H1 (cell line): ENCODE measurements around the gene LIF. TPM values are rescaled to one million over a fixed set of nuclear protein-coding genes. Genes with fewer than 3 reads are reported as not detected.

Experiments
- CTCF ChIA-PET: fragments of 300-600 bp; sonication (Branson Sonifier 250); formaldehyde crosslinking; loops from one replicate; lab custom pipeline; 2021; ENCODE audit not compliant: partially characterized antibody; lab: Charles Lee
- POLR2A ChIA-PET: fragments of 300-600 bp; sonication (Branson Sonifier 250); formaldehyde crosslinking; loops from one replicate; lab custom pipeline; 2021; ENCODE audit warnings: inconsistent platforms; ENCODE audit not compliant: partially characterized antibody; lab: Charles Lee
- DNase-seq, 2 experiments: peaks; one replicate each; pipeline versions ENCODE4 v3.0.0 to v3.0.0-alpha.2; 2010 to 2022; ENCODE audit warnings: low spot score in 2 of 2, low read depth in 1 of 2, mixed read lengths in 1 of 2
- FAIRE-seq: peaks from 2 replicates; lab custom pipeline; 2011; peaks lifted over from hg19 to GRCh38; lab: Jason Lieb, UNC
- H2AFZ ChIP-seq: 2 replicates; pipeline ENCODE4 v1.8.1; 2012; ENCODE audit warnings: low read length, inconsistent platforms
- H2AK5ac ChIP-seq: 2 replicates; pipeline ENCODE4 v1.6.1; 2013; ENCODE audit warnings: low read depth, low read length
- H2BK120ac ChIP-seq: replicated peaks from 2 replicates; pipeline ENCODE3; 2013; ENCODE audit warnings: low read depth, low read length, inconsistent platforms
- H2BK12ac ChIP-seq: 2 replicates; pipeline ENCODE4 v1.6.1; 2013; ENCODE audit warnings: low read depth, low read length
- H2BK15ac ChIP-seq: 2 replicates; pipeline ENCODE4 v1.6.1; 2013; ENCODE audit warnings: low read length
- H2BK20ac ChIP-seq: 2 replicates; pipeline ENCODE4 v1.6.1; 2013; ENCODE audit warnings: low read length
- H2BK5ac ChIP-seq: 2 replicates; pipeline ENCODE4 v1.6.1; 2013; ENCODE audit warnings: low read depth, low read length
- H3K14ac ChIP-seq: 2 replicates; pipeline ENCODE4 v1.6.1; 2013; ENCODE audit warnings: inconsistent platforms; ENCODE audit not compliant: insufficient read length
- H3K18ac ChIP-seq: 2 replicates; pipeline ENCODE4 v1.6.1; 2013; ENCODE audit warnings: low read length; ENCODE audit errors: extremely low read depth
- H3K23ac ChIP-seq: 2 replicates; pipeline ENCODE4 v1.6.1; 2013; ENCODE audit warnings: inconsistent platforms; ENCODE audit not compliant: insufficient read length
- H3K23me2 ChIP-seq: 2 replicates; pipeline ENCODE4 v1.6.1; 2013; ENCODE audit warnings: low read depth, low read length
- H3K27ac ChIP-seq: 2 replicates; pipeline ENCODE4 v1.6.1; 2011; ENCODE audit warnings: low read depth, low read length, inconsistent platforms
- H3K27me3 ChIP-seq, 4 experiments: replicated peaks in 1 of 4; 1 replicate in 1 of 4; 2 replicates in 3 of 4; pipeline versions ENCODE4 v1.6.1 to v1.8.1; 2011 to 2013; ENCODE audit warnings: low read length in 3 of 4, mild to moderate bottlenecking in 3 of 4, inconsistent platforms in 2 of 4, mixed read lengths in 2 of 4, moderate library complexity in 1 of 4; ENCODE audit not compliant: control insufficient read depth in 3 of 4, insufficient read depth in 3 of 4; ENCODE audit errors: extremely low read depth in 1 of 4
- H3K36me3 ChIP-seq, 4 experiments: 2 replicates each; pipeline versions ENCODE4 v1.6.1 to v1.8.1; 2011 to 2013; ENCODE audit warnings: mild to moderate bottlenecking in 4 of 4, low read length in 3 of 4, moderate library complexity in 2 of 4, control low read depth in 1 of 4, inconsistent platforms in 1 of 4; ENCODE audit not compliant: insufficient read depth in 4 of 4, control insufficient read depth in 2 of 4
- H3K4ac ChIP-seq: replicated peaks from 2 replicates; pipeline ENCODE3; 2013; ENCODE audit warnings: low read length, low read depth, mixed read lengths, inconsistent platforms; ENCODE audit not compliant: insufficient read length
- H3K4me1 ChIP-seq, 4 experiments: replicated peaks in 1 of 4; 1 replicate in 1 of 4; 2 replicates in 3 of 4; pipeline versions ENCODE4 v1.6.1 to v1.8.1; 2011 to 2013; ENCODE audit warnings: low read length in 3 of 4, inconsistent platforms in 2 of 4, mixed read lengths in 1 of 4; ENCODE audit not compliant: insufficient read depth in 4 of 4, control insufficient read depth in 3 of 4
- H3K4me2 ChIP-seq, 2 experiments: 2 replicates each; pipeline versions ENCODE4 v1.6.1 to v1.8.1; 2011 to 2013; ENCODE audit warnings: low read depth in 2 of 2, low read length in 2 of 2, control low read depth in 1 of 2, inconsistent platforms in 1 of 2, mild to moderate bottlenecking in 1 of 2; ENCODE audit not compliant: insufficient read depth in 1 of 2
- H3K4me3 ChIP-seq, 4 experiments: fragments of 200-600, 300-600 bp in 1 of 4; sonication (generic), shearing (Covaris generic), sonication (Bioruptor Twin) in 1 of 4; 2 replicates each; pipeline versions ENCODE4 v1.5.1 to v1.8.1; 2011 to 2016; ENCODE audit warnings: low read length in 4 of 4, low read depth in 3 of 4, control low read depth in 2 of 4, inconsistent platforms in 2 of 4, mild to moderate bottlenecking in 2 of 4, mixed read lengths in 1 of 4, moderate library complexity in 1 of 4; ENCODE audit not compliant: insufficient read depth in 2 of 4; ENCODE audit errors: extremely low read depth in 1 of 4
- H3K56ac ChIP-seq: replicated peaks from 2 replicates; pipeline ENCODE3; 2013; ENCODE audit warnings: low read depth, mild to moderate bottlenecking, mixed read lengths, low read length, inconsistent platforms; ENCODE audit not compliant: insufficient read length
- H3K79me1 ChIP-seq: 2 replicates; pipeline ENCODE4 v1.6.1; 2013; ENCODE audit warnings: low read depth, low read length, control low read depth
- H3K79me2 ChIP-seq, 2 experiments: 2 replicates each; pipeline versions ENCODE4 v1.6.1 to v1.8.1; 2012 to 2013; ENCODE audit warnings: low read length in 2 of 2, mild to moderate bottlenecking in 2 of 2, inconsistent platforms in 1 of 2; ENCODE audit not compliant: insufficient read depth in 2 of 2, control insufficient read depth in 1 of 2
- H3K9ac ChIP-seq, 4 experiments: replicated peaks in 1 of 4; 1 replicate in 1 of 4; 2 replicates in 3 of 4; pipeline versions ENCODE4 v1.6.1 to v1.8.1; 2011 to 2013; ENCODE audit warnings: low read depth in 3 of 4, low read length in 3 of 4, control low read depth in 2 of 4, mild to moderate bottlenecking in 2 of 4, moderate library complexity in 2 of 4, inconsistent platforms in 1 of 4; ENCODE audit errors: extremely low read depth in 1 of 4
- H3K9me3 ChIP-seq, 2 experiments: 2 replicates each; pipeline versions ENCODE4 v1.6.1 to v1.8.1; 2012 to 2013; ENCODE audit warnings: mild to moderate bottlenecking in 2 of 2, moderate library complexity in 2 of 2, control low read depth in 1 of 2, inconsistent platforms in 1 of 2, low read depth in 1 of 2, low read length in 1 of 2, mixed read lengths in 1 of 2; ENCODE audit not compliant: insufficient read depth in 2 of 2
- H4K20me1 ChIP-seq, 2 experiments: replicated peaks in 1 of 2; 2 replicates each; pipeline versions ENCODE3 to v1.8.1; 2011 to 2013; ENCODE audit warnings: inconsistent platforms in 2 of 2, low read length in 2 of 2, mild to moderate bottlenecking in 1 of 2; ENCODE audit not compliant: insufficient read depth in 2 of 2, control insufficient read depth in 1 of 2
- H4K5ac ChIP-seq: 2 replicates; pipeline ENCODE4 v1.6.1; 2013; ENCODE audit warnings: low read length, low read depth, mixed read lengths, inconsistent platforms; ENCODE audit not compliant: insufficient read length
- H4K8ac ChIP-seq: 2 replicates; pipeline ENCODE4 v1.8.0; 2013; ENCODE audit warnings: mild to moderate bottlenecking, moderate library complexity, low read length, inconsistent platforms; ENCODE audit not compliant: insufficient read depth; ENCODE audit errors: extremely low read depth
- H4K91ac ChIP-seq: replicated peaks from 2 replicates; pipeline ENCODE3; 2013; ENCODE audit warnings: low read length, mixed read lengths, inconsistent platforms; ENCODE audit not compliant: insufficient read length
- BCL11A ChIP-seq, 2 experiments: IDR thresholded peaks; one replicate each; pipeline ENCODE4 v1.6.1; 2011; ENCODE audit warnings: low read depth in 2 of 2, low read length in 2 of 2, mild to moderate bottlenecking in 2 of 2
- CTCF ChIP-seq, 3 experiments: IDR thresholded peaks; 1 replicate in 2 of 3; 2 replicates in 1 of 3; pipeline versions ENCODE4 v1.5.1 to v1.6.1; 2011; ENCODE audit warnings: low read length in 3 of 3, mild to moderate bottlenecking in 3 of 3, inconsistent platforms in 2 of 3, low read depth in 1 of 3, moderate library complexity in 1 of 3; ENCODE audit not compliant: insufficient read depth in 1 of 3; ENCODE audit errors: control extremely low read depth in 1 of 3
- KDM4A ChIP-seq: IDR thresholded peaks from one replicate; pipeline ENCODE4 v1.7.1; 2012; ENCODE audit warnings: low read depth, mild to moderate bottlenecking, moderate library complexity, low read length, inconsistent platforms; ENCODE audit not compliant: severe bottlenecking
- RFX5 ChIP-seq: IDR thresholded peaks from 2 replicates; pipeline ENCODE4 v1.6.1; 2011; ENCODE audit warnings: low read depth, low read length, improper control_type of control experiment, borderline replicate concordance
- SIRT6 ChIP-seq: IDR thresholded peaks from one replicate; pipeline ENCODE4 v1.7.1; 2012; ENCODE audit warnings: low read length, inconsistent platforms
- TAF1 ChIP-seq: IDR thresholded peaks from 2 replicates; pipeline ENCODE4 v1.6.1; 2011; ENCODE audit warnings: mild to moderate bottlenecking, low read depth, low read length
- WGBS, 2 experiments: shearing (Covaris generic) in 1 of 2; methylation state at CpG; one replicate each; pipeline versions ENCODE4 v1.1.6 to v1.1.7; 2013 to 2015; ENCODE audit warnings: low lambda C conversion rate in 2 of 2, mixed read lengths in 2 of 2, inconsistent platforms in 1 of 2, low coverage in 1 of 2, missing lambda C conversion rate in 1 of 2; ENCODE audit not compliant: insufficient replicate concordance in 2 of 2, insufficient coverage in 1 of 2, insufficient read length in 1 of 2; ENCODE audit errors: extremely low coverage in 1 of 2, missing lambda C conversion rate in 1 of 2; 5-methylcytosine and 5-hydroxymethylcytosine counted together
- polyA plus RNA-seq, 7 experiments: library from polyadenylated mRNA; depleted of rRNA in 3 of 7; stranded (reverse) in 5 of 7; unstranded in 2 of 7; fragments of >200 nt in 5 of 7; fragments of 200-250 nt in 2 of 7; gene quantifications; 1 replicate in 5 of 7; 2 replicates in 1 of 7; 4 replicates in 1 of 7; pipeline versions ENCODE4 v1.2.1 to v1.2.3, GENCODE V29; 2011 to 2013; ENCODE audit warnings: missing spikeins in 2 of 7, mixed read lengths in 2 of 7
- total RNA-seq: library from RNA; stranded (reverse); fragmentation: NEBNext Ultra II Directional; extraction: Animal tissue kit (Norgen Biotek cat#: 25700); gene quantifications from 2 replicates; pipeline ENCODE4 v1.2.1, GENCODE V29; 2021

Gene LIF
- total and polyA plus RNA-seq, 2 of the 8 experiments (the other 6 are each of a cell fraction or from before 2014, with no cell fraction given) = 3.3 to 3.5 TPM

- FAIRE-seq = no peak
These were observed 49.8 kb upstream of the LIF start for GRCh38 chr22:30296324-30296723.

More at GRCh38 chr22:30296324-30296723, 49.8 kb upstream of the LIF start:
- no peak overlapping the region for H3K4me3 ChIP-seq
- no peaks in the 10 kb centered on the region for H3K27me3 ChIP-seq
- CTCF ChIA-PET = interaction anchor here (0.8 to 5.7 kb wide), 6 partner anchors 8 to 112 kb away, joined by 3 to 31 read pairs (median 4); partner anchors contain the start of genes CASTOR1 and TBC1D10A
- whole genome bisulfite sequencing, 2 experiments = 85% methylated on average over 4 of the region's 4 CpGs; no CpG with 5 or more reads in 1 of the 2 experiments
- no peak overlapping the region for H4K5ac ChIP-seq
- H3K79me2 ChIP-seq = no peaks in the 10 kb centered on the region
- no peak overlapping the region for H2BK15ac ChIP-seq
- H3K56ac ChIP-seq = no peak overlapping the region
- no peak overlapping the region for H4K91ac ChIP-seq
- H2AK5ac ChIP-seq = no peak overlapping the region
- no peak overlapping the region for H2AFZ ChIP-seq
- no peaks in the 10 kb centered on the region for H3K9me3 ChIP-seq
- H3K23ac ChIP-seq = no peak overlapping the region
- H4K20me1 ChIP-seq = no peaks in the 10 kb centered on the region
- TF ChIP-seq RFX5 (no peak), CTCF (IDR thresholded peaks at IDR 0.05; ENCODE audit: control extremely low read depth in 1 of 3, insufficient read depth in 1 of 3, low read depth in 1 of 3, low read length in 3 of 3) (no peak), BCL11A (IDR thresholded peaks at IDR 0.05; ENCODE audit: low read depth in 2 of 2, low read length in 2 of 2) (no peak), KDM4A (no peak), SIRT6 (no peak), TAF1 (no peak)
- no peak overlapping the region for H2BK20ac ChIP-seq
- no peak overlapping the region for H2BK5ac ChIP-seq
- no peak overlapping the region for H3K27ac ChIP-seq
- no peak overlapping the region for H3K9ac ChIP-seq
- POLR2A ChIA-PET = interaction anchor here (1.3 kb wide), 1 partner anchor 60 kb away, joined by 3 read pairs; the partner anchor contains the start of gene SF3A1
- no peaks in the 10 kb centered on the region for H3K36me3 ChIP-seq
- H3K14ac ChIP-seq = no peak overlapping the region
- no peak overlapping the region for H4K8ac ChIP-seq
- no peak for DNase-seq
- H2BK12ac ChIP-seq = no peak overlapping the region
- H3K4me2 ChIP-seq = no peak overlapping the region
- no peak overlapping the region for H3K18ac ChIP-seq
- no peaks in the 10 kb centered on the region; a peak in 1 of 7 replicates for H3K4me1 ChIP-seq
- no peak overlapping the region for H3K4ac ChIP-seq
- no peak overlapping the region for H2BK120ac ChIP-seq
- H3K23me2 ChIP-seq = no peaks in the 10 kb centered on the region
- no peaks in the 10 kb centered on the region for H3K79me1 ChIP-seq
